Measurements from ENCODE around the gene CCDC154.

CCDC154 gene

DNA sequence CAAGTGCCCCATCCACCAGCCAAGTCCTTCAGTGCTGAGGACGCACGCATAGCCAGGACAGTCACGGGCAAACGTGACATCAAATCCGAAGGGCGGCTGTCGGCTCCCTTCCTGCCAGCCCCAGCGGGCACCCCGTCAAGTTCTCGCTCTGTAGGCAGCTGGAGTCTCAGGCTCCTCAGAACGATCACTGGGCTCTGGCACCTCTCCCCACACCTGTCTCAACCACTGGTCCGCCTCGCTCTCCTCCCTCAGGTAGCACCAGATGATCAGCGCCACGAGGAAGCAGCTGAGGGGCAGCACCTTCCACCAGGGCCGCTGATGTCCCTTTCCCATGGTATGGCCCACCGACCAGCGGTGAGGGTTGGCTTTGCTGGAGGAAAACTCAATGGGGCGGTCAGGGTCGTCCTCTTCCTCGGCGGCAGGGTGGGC, 24.2 kb downstream of the CCDC154 start:
- no peak for DNase-seq (ENCODE audit: low read depth)

GRCh38 chr16:1416521-1416941, 27.8 kb downstream of the CCDC154 start:
- no peak for DNase-seq (ENCODE audit: low read depth)

GRCh38 chr16:1414532-1415260, 29.7 kb downstream of the CCDC154 start, which contains the start of gene UNKL:
UNKL (minus strand) TSS chr16:1414704; CDS start chr16:1414691, 13 bp downstream.
- peak; percentile 35 for DNase-seq (ENCODE audit: low read depth)

GRCh38 chr16:1413684-1414531, 30.4 kb downstream of the CCDC154 start:
- peak; percentile 41 for DNase-seq (ENCODE audit: low read depth)

GRCh38 chr16:1412847-1413246, 31.5 kb downstream of the CCDC154 start:
- DNase-seq (ENCODE audit: low read depth), result no peak

DNA sequence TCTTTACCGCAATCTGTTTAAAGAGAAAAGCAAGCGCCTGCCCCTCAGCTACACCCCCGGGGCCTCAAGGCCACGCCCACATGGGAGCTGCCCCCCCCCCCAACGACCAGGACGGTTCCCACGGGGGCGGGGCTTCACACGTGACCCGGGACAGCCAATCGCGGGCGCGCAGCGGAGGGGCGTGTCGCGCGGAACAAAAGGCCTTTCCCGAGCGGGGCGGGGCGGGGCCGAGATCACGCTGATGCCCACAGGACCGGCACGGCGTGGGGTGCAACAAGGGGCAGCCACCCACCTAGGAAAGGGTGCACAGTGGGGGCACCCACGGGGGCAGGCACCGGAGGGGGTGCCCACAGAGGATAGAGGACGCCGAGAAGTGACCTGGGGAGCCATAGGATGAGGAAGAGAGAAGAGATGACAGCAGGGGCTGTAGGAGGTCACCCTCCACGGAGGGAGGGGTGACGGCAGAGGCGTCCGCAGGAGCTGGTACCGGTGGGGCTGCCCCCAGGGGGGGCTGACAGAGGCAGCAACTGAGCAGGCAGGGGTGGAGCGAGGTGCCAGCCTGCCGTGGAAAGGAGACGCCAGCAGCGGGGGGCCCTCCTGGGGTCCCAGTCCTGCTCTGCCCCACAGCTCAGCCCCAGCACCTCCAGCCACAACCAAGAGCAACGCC, 36.1 kb downstream of the CCDC154 start:
- peak; percentile 84 for DNase-seq (ENCODE audit: low read depth)

- peak; percentile 12 for DNase-seq (ENCODE audit: low read depth)
These were observed 36.6 kb downstream of the CCDC154 start for GRCh38 chr16:1407753-1408152.

GRCh38 chr16:1403733-1404132, 40.6 kb downstream of the CCDC154 start:
- no peak for DNase-seq (ENCODE audit: low read depth)

GRCh38 chr16:1403036-1403435, 41.3 kb downstream of the CCDC154 start:
- DNase-seq (ENCODE audit: low read depth), result no peak

- DNase-seq (ENCODE audit: low read depth), result no peak
These were observed 42.6 kb downstream of the CCDC154 start for GRCh38 chr16:1401758-1402154.

DNA sequence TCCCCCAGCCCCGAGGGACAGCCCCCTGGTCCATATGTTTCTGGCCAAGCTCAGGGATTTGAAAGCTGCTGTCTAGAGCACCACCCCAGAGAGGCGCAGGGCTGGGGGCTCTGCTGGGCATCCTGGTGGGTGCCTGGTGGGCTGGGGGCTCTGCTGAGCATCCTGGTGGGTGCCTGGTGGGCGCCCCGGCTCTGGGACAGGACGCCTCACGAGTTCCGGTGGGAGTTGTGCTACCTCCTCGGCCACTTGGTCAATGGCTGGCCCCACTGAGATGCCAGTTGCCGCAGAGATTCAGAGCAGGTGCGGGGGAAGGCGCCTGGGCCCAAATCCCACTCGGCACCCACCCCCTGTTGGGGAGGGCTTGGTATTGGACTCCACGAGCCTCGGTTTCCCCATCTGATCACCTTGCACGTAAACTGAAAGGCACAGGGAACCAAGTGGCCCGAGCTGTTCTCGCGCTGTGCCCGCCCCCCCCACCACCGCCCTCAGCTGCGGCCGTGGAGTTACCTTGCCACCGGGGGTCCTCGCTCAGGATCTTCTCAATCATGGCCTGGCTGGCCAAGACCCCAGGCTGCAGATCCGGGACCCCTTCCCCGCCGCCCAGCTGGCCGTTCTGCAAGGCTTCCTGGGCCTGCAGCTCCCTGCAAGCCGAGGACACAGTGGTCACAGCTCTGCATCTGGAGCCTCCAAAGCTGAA, 43.1 kb downstream of the CCDC154 start:
- DNase-seq (ENCODE audit: low read depth), result no peak

DNA sequence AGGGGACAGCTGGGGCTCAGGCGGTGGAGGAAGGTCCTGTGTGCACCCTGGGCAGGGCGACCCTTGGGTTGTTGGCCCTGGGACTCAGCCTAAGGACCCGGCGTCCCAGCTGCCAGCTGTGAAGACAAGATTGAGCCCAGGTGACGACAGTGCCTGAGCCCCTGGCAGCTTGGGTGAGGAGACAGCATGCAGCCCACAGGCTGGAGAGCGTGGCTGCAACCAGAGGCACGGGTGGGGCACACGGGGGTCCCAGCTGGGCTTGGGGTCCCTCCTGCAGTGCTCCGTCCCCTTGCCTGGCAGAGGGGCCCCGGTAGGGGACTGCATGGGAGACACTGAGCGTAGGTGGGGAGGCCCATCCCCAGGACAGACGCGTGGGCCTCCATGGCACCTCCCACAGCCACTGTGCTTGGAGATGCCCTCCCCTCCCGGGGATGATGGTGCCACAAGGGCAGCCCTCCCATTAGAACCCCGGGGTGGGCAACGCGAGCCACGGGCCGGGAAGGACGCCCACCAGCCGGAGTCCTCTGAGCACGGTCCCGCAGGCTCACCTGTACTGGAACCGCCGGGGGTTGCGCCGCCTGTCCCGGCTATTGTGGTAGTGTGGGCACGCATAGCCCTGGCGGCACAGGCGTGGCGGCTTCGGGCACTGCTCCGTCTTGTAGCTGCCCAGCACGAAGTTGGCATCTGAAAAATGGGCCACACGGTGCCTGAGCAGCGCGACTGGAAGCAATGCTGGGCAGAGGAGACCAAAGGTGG, 45.4 kb downstream of the CCDC154 start:
- no peak for DNase-seq (ENCODE audit: low read depth)

DNA sequence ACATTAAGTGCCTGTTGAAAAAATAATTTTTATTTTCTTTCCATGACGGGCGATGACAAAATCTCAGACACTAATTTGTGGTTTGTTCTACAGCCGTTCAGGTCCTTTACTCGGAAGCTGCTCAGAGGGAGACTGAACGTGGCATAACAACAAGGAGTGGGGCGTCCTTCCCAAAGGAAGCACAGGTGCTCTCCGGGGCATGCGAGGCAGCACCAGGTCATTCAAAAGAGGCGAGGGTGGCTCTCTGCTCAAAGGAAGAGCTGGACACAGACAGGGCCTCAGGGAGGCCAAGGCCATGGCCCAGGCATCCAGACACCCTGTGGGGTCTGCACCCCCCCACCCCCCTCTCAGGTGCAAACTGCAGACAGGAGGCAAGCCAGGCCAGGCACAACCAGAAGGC, 46.0 kb downstream of the CCDC154 start:
- DNase-seq (ENCODE audit: low read depth), result no peak

DNA sequence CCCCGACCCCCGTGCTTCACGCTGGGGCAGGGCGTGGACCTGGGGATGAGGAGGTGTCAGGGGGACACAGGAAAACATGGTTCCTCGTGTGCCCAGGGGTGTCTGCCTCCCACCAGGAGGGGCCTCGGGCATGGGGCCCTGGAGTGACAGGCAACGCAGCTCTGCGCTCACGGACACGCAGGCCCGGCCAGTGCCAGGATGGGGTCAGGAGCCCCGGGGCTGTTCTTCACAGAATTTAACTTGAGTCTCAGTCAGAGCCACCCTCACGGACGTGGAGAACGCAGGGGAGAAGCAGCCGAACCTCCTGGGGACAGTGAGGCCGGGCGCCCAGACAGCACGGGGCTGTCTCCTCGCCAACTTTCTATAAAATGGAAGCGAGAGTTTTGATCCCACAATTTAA, 46.6 kb downstream of the CCDC154 start:
- DNase-seq (ENCODE audit: low read depth), result no peak

DNA sequence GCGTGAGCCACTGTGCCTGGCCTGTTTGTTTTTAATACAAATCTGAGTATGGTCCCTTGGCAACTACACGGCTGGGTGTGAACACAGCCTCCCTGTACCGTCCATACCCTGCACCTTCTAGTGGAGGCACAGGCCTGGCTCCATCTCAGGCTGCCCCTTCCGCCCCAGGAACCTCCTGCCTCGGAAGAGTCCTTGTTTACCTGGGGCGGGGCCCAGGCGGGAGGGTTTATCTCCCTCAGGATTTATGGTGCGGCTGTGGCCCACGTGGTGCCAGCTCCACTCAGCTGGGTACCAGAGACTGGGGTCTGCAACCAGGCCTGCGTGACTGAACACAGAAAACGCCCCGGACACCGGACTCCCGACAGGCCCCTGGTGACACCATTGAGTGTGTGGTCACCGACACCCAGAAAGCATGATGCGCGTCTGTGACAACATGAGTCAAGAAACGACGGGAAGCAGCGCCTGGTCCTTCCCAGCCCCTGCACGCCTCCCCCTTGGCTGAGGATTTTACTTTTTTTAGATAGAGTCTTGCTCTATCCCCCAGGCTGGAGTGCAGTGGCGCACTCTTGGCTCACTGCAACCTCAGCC, 48.8 kb downstream of the CCDC154 start:
- DNase-seq (ENCODE audit: low read depth), result no peak

GRCh38 chr16:1394367-1394951, 49.9 kb downstream of the CCDC154 start:
- DNase-seq (ENCODE audit: low read depth), result no peak

- DNase-seq (ENCODE audit: low read depth), result no peak
These were observed 50.7 kb downstream of the CCDC154 start for GRCh38 chr16:1393613-1394176.

- no peak for DNase-seq (ENCODE audit: low read depth)
These were observed 51.5 kb downstream of the CCDC154 start for GRCh38 chr16:1392826-1393225.

DNA sequence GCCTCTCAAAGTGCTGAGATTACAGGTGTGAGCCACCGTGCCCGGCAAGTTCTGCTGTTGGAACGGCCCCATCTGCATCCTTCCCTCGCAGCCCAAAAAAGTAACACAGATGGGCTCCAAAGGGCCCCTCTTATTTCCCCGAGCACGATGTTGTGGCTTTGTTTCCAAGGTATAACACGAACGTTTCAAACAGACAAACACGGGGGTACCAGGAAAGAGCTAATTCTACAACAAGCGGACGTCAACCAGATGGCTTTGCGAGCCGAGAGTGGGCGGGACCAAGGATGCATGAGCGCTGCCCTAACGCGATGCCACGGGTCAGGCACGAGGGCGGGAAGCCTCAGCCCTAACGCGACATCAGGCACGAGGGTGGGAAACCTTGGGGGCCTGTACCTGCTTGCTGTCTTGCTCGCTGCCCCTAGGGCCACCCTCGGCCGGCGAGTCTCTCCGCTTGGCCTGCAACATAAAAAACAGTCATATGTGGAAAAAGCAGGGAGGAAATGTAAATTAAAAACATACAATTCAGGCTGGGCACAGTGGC, 54.0 kb downstream of the CCDC154 start:
- DNase-seq (ENCODE audit: low read depth), result no peak

- no peak for DNase-seq (ENCODE audit: low read depth)
These were observed 54.6 kb downstream of the CCDC154 start for GRCh38 chr16:1389762-1390161.

Measured in iris pigment epithelial cell (primary cell).